Transverse colon (tissue), 4 donors: ENCODE results near the gene FAM107B. TPM values are rescaled to one million over a fixed set of nuclear protein-coding genes. Genes with fewer than 3 reads are reported as not detected.

Source experiments
- DNase-seq: peaks from one replicate; pipeline ENCODE4 v3.0.0-alpha.2; 2019
- H3K27ac ChIP-seq, 4 donors: fragments of 200-600 bp; sonication (generic); 2 replicates each; pipeline ENCODE4 v1.5.1; 2016 to 2018; ENCODE audit warnings: inconsistent platforms in 4 of 4
- H3K27me3 ChIP-seq: fragments of 200-600 bp; sonication (generic); 2 replicates; pipeline ENCODE4 v1.5.1; 2017; ENCODE audit warnings: inconsistent platforms
- H3K36me3 ChIP-seq, 4 donors: fragments of 200-600 bp; sonication (generic); 2 replicates each; pipeline ENCODE4 v1.5.1; 2017 to 2019; ENCODE audit warnings: inconsistent platforms in 4 of 4
- H3K4me1 ChIP-seq, 4 donors: fragments of 200-600 bp; sonication (generic); 2 replicates each; pipeline ENCODE4 v1.5.1; 2017 to 2020; ENCODE audit warnings: inconsistent platforms in 4 of 4
- H3K4me3 ChIP-seq, 4 donors: fragments of 200-600 bp; sonication (generic); 1 replicate in 1 of 4; 2 replicates in 3 of 4; pipeline versions ENCODE4 v1.5.1 to v1.6.1; 2017 to 2019; ENCODE audit warnings: inconsistent platforms in 4 of 4
- H3K9me3 ChIP-seq, 2 donors: fragments of 200-600 bp; sonication (generic); 2 replicates each; pipeline ENCODE4 v1.5.1; 2017 to 2019; ENCODE audit warnings: inconsistent platforms in 2 of 2
- EP300 ChIP-seq: sonication (generic); formaldehyde crosslinking; IDR thresholded peaks from one replicate; pipeline ENCODE4 v1.6.1; 2017; ENCODE audit warnings: antibody characterized with exemption, low read depth
- POLR2A ChIP-seq: fragments of 450-650 bp; IDR thresholded peaks from one replicate; pipeline ENCODE4 v1.6.1; 2016; ENCODE audit warnings: antibody characterized with exemption, mild to moderate bottlenecking, moderate library complexity
- POLR2AphosphoS5 ChIP-seq, 3 donors: sonication (generic); formaldehyde crosslinking; IDR thresholded peaks; one replicate each; pipeline ENCODE4 v1.6.1; 2016; ENCODE audit warnings: antibody characterized with exemption in 3 of 3
- WGBS, 2 donors: methylation state at CpG; one replicate each; pipeline ENCODE4 v1.1.5; 2018; ENCODE audit warnings: low coverage in 1 of 2; 5-methylcytosine and 5-hydroxymethylcytosine counted together
- in situ Hi-C, 4 donors: fragments of 200-750 bp; cut with MboI; loops; one replicate each; pipeline versions ENCODE4 v1.15.0 to v1.15.1; 2017; ENCODE audit warnings: low sequenced_read_pairs in 3 of 4, low pct_ligation_motif_present in 1 of 4, low pct_unique_long_range_greater_than_20kb in 1 of 4
- intact Hi-C: fragments of 100-400 bp; cut with DNase I; formaldehyde crosslinking; loops from one replicate; pipeline ENCODE4 v1.15.1; 2023; ENCODE audit warnings: low total_unique reads
- total RNA-seq, 4 donors: library from RNA; depleted of rRNA; stranded (reverse); fragments of >200 nt; gene quantifications; one replicate each; pipeline ENCODE4 v1.1.0, GENCODE V29; 2016
- TF ChIP-seq, protein P1 (sequence below), 5 experiments: fragments of 200-600 bp in 3 of 5; fragments of 450-650 bp in 2 of 5; sonication (generic) in 3 of 5; IDR thresholded peaks; 1 replicate in 2 of 5; 2 replicates in 3 of 5; pipeline ENCODE4 v1.5.1; 2016 to 2017; ENCODE audit warnings: antibody characterized with exemption in 5 of 5, inconsistent platforms in 3 of 5, mild to moderate bottlenecking in 2 of 5, moderate library complexity in 1 of 5

FAM107B gene
- total RNA-seq, 4 donors from 2014 or later: 23.9 to 71.0 (median 52.8) TPM

DNA sequence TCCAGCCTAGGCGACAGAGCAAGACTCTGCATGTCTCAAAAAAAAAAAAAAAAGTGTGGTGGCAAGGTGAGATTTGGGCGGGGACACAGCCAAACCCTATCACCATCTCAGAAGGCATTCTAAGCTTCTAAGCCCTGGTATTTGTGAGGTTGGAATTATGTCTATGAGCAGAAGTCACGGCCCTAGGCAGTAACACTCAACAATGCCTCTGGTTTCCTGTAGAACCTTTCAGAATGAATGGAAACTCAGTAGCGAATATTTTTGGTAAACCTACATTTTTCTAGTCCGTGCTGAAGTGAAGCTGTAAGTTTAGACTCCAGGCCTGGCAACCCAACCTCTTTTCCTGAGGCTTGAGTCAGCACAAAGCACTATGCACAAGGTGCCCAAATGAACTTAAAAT, 88.3 kb downstream of the FAM107B start:
- WGBS, 2 donors: 82% methylated on average over 5 of the region's 5 CpGs; no CpG with 5 or more reads in 1 of the 2 donors
- in situ Hi-C loops: no loop called here
- Histone ChIP-seq H3K36me3 (no peaks in the 10 kb centered on the region), H3K27ac (no peak overlapping the region), H3K4me3 (no peak overlapping the region), H3K4me1 (peaks cover 0 to 6% (median 4%) of the 10 kb centered on the region in 4 donors), H3K27me3 (no peaks in the 10 kb centered on the region), H3K9me3 (no peaks in the 10 kb centered on the region)
- no peak for TF ChIP-seq EP300
- TF ChIP-seq POLR2A: no peak
- TF ChIP-seq, protein P1, sequence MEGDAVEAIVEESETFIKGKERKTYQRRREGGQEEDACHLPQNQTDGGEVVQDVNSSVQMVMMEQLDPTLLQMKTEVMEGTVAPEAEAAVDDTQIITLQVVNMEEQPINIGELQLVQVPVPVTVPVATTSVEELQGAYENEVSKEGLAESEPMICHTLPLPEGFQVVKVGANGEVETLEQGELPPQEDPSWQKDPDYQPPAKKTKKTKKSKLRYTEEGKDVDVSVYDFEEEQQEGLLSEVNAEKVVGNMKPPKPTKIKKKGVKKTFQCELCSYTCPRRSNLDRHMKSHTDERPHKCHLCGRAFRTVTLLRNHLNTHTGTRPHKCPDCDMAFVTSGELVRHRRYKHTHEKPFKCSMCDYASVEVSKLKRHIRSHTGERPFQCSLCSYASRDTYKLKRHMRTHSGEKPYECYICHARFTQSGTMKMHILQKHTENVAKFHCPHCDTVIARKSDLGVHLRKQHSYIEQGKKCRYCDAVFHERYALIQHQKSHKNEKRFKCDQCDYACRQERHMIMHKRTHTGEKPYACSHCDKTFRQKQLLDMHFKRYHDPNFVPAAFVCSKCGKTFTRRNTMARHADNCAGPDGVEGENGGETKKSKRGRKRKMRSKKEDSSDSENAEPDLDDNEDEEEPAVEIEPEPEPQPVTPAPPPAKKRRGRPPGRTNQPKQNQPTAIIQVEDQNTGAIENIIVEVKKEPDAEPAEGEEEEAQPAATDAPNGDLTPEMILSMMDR (IDR thresholded peaks at IDR 0.05): no peak
- no peak for TF ChIP-seq POLR2AphosphoS5 (IDR thresholded peaks at IDR 0.05)
- intact Hi-C loops: no loop called here
- DNase-seq: no peak

- Histone ChIP-seq H3K9me3 (no peaks in the 10 kb centered on the region), H3K27ac (no peak overlapping the region), H3K27me3 (no peaks in the 10 kb centered on the region), H3K4me3 (no peak overlapping the region), H3K4me1 (no peaks in the 10 kb centered on the region), H3K36me3 (no peaks in the 10 kb centered on the region)
- in situ Hi-C loops: no loop called here
- DNase-seq: no peak
- intact Hi-C loops: no loop called here
- TF ChIP-seq EP300 (no peak), POLR2A (no peak), POLR2AphosphoS5 (IDR thresholded peaks at IDR 0.05) (no peak)
- TF ChIP-seq, protein P1 (IDR thresholded peaks at IDR 0.05): no peak
- WGBS, 2 donors: 79 to 90% methylated on average over 2 of the region's 2 CpGs
These were observed 90.3 kb downstream of the FAM107B start for GRCh38 chr10:14684354-14684753.

DNA sequence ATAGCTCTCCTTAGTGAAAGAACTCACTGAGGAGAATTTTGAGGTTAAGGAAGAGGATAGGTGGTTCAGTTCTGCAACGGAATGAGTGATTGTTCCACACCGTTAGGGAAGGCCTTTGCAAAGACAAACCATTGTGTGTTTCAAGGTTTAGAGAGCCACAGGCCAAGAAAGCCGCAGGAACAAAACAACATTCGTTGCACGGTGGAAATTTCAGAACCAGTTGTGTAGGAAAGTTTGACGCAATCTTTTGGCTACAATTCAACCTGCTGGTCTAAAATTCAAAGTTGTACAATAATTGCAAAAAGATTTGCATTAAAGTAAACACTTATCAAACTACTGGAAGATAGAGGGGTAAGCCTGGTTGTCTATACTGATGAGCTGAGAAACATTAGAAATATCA, 91.4 kb downstream of the FAM107B start:
- intact Hi-C loops: no loop called here
- no peak overlapping the region for H3K4me3 ChIP-seq
- DNase-seq: no peak
- H3K27ac ChIP-seq: no peak overlapping the region
- no peaks in the 10 kb centered on the region for H3K9me3 ChIP-seq
- in situ Hi-C loops: no loop called here
- no peaks in the 10 kb centered on the region for H3K36me3 ChIP-seq
- TF ChIP-seq EP300 (no peak), POLR2AphosphoS5 (IDR thresholded peaks at IDR 0.05) (no peak), POLR2A (no peak)
- TF ChIP-seq, protein P1 (IDR thresholded peaks at IDR 0.05): no peak
- 49 to 70% methylated on average over 6 of the region's 6 CpGs for WGBS, 2 donors
- H3K4me1 ChIP-seq: no peaks in the 10 kb centered on the region
- no peaks in the 10 kb centered on the region for H3K27me3 ChIP-seq

- Histone ChIP-seq H3K9me3 (no peaks in the 10 kb centered on the region), H3K27me3 (no peaks in the 10 kb centered on the region), H3K4me3 (no peak overlapping the region), H3K4me1 (no peaks in the 10 kb centered on the region), H3K27ac (no peak overlapping the region), H3K36me3 (no peaks in the 10 kb centered on the region)
- TF ChIP-seq POLR2A: no peak
- intact Hi-C loops: no loop called here
- in situ Hi-C loops: no loop called here
- 96 to 97% methylated on average over 6 to 7 of the region's 7 CpGs for WGBS, 2 donors
- DNase-seq: no peak
These were observed 92.9 kb downstream of the FAM107B start for GRCh38 chr10:14681802-14682201.

GRCh38 chr10:14681305-14681704, 93.4 kb downstream of the FAM107B start:
- DNase-seq: no peak
- Histone ChIP-seq H3K27me3 (no peaks in the 10 kb centered on the region), H3K4me3 (no peak overlapping the region), H3K4me1 (peaks cover 0 to 3% (median 0%) of the 10 kb centered on the region in 4 donors), H3K27ac (no peak overlapping the region), H3K36me3 (no peaks in the 10 kb centered on the region), H3K9me3 (no peaks in the 10 kb centered on the region)
- intact Hi-C loops: no loop called here
- 86 to 90% methylated on average over 5 of the region's 5 CpGs for WGBS, 2 donors
- TF ChIP-seq POLR2A (no peak), EP300 (no peak), POLR2AphosphoS5 (IDR thresholded peaks at IDR 0.05) (no peak)
- TF ChIP-seq, protein P1 (IDR thresholded peaks at IDR 0.05): no peak
- in situ Hi-C loops: no loop called here
